GM12878 (cell line): ENCODE data around the gene FARS2. TPM values are rescaled to one million over a fixed set of nuclear protein-coding genes. Genes with fewer than 3 reads are reported as not detected.

Source experiments
- BCL11A ChIP-seq: IDR thresholded peaks from 2 replicates; pipeline ENCODE4 v1.6.1; 2011; ENCODE audit warnings: low read depth, low read length
- ETV6 ChIP-seq, 2 experiments: fragments of 450-650 bp in 1 of 2; IDR thresholded peaks in 1 of 2; conservative IDR thresholded peaks in 1 of 2; 2 replicates each; pipeline ENCODE4 v1.6.1; 2014; ENCODE audit warnings: antibody characterized with exemption in 1 of 2, borderline replicate concordance in 1 of 2, low read depth in 1 of 2, mild to moderate bottlenecking in 1 of 2, moderate library complexity in 1 of 2
- HDAC2 ChIP-seq: fragments of 200-600 bp; sonication (generic); IDR thresholded peaks from 2 replicates; pipeline ENCODE4 v1.6.1; 2017
- HDGF ChIP-seq: fragments of 450-650 bp; IDR thresholded peaks from 2 replicates; pipeline ENCODE4 v1.6.1; 2016; ENCODE audit warnings: antibody characterized with exemption
- NR2F1 ChIP-seq: fragments of 450-650 bp; conservative IDR thresholded peaks from 2 replicates; pipeline ENCODE4 v1.6.1; 2017; ENCODE audit warnings: mild to moderate bottlenecking
- POU2F2 ChIP-seq: IDR thresholded peaks from 3 replicates; pipeline ENCODE4 v1.6.1; 2011; ENCODE audit warnings: low read depth, mild to moderate bottlenecking, low read length, borderline replicate concordance
- RB1 ChIP-seq: fragments of 450-650 bp; formaldehyde crosslinking; IDR thresholded peaks from 2 replicates; pipeline ENCODE4 v1.6.1; 2017; ENCODE audit warnings: mild to moderate bottlenecking, borderline replicate concordance
- SMAD1 ChIP-seq: fragments of 450-650 bp; IDR thresholded peaks from 2 replicates; pipeline ENCODE4 v1.6.1; 2018; ENCODE audit warnings: mild to moderate bottlenecking, low read depth; ENCODE audit not compliant: partially characterized antibody
- SRF ChIP-seq, 2 experiments: IDR thresholded peaks; 2 replicates each; pipeline ENCODE4 v1.6.1; 2011; ENCODE audit warnings: low read depth in 2 of 2, low read length in 2 of 2, mild to moderate bottlenecking in 1 of 2, moderate library complexity in 1 of 2
- USF2 ChIP-seq: IDR thresholded peaks from 2 replicates; pipeline ENCODE4 v1.6.1; 2011; ENCODE audit warnings: low read depth, low read length, improper control_type of control experiment, borderline replicate concordance
- YBX1 ChIP-seq: fragments of 450-650 bp; IDR thresholded peaks from 2 replicates; pipeline ENCODE4 v1.6.1; 2016; ENCODE audit warnings: antibody characterized with exemption
- ZNF207 ChIP-seq: fragments of 450-650 bp; IDR thresholded peaks from 2 replicates; pipeline ENCODE4 v1.6.1; 2014; ENCODE audit warnings: antibody characterized with exemption, mild to moderate bottlenecking, borderline replicate concordance
- ZNF217 ChIP-seq: fragments of 450-650 bp; IDR thresholded peaks from 2 replicates; pipeline ENCODE4 v1.6.1; 2017; ENCODE audit warnings: antibody characterized with exemption, mild to moderate bottlenecking
- polyA plus RNA-seq, 11 experiments: library from polyadenylated mRNA; depleted of rRNA in 4 of 11; unstranded in 6 of 11; stranded (reverse) in 5 of 11; fragments of >200 nt; fragmentation: Nextera tagmentation in 4 of 11; fragmentation: Illumina TruSeq in 1 of 11; extraction: Ambion mirVana in 4 of 11; extraction: Trizol in 1 of 11; gene quantifications; 1 replicate in 1 of 11; 2 replicates in 10 of 11; pipeline versions ENCODE4 v1.2.1 to v1.2.3, GENCODE V29; 2011 to 2016; ENCODE audit warnings: inconsistent platforms in 2 of 11, missing spikeins in 2 of 11, low read depth in 1 of 11
- total RNA-seq, 4 experiments: library from RNA; depleted of rRNA in 3 of 4; stranded (reverse); fragments of >200 nt in 3 of 4; fragmentation: Illumina TruSeq in 1 of 4; extraction: Trizol in 1 of 4; gene quantifications; 2 replicates each; pipeline versions ENCODE4 v1.2.1 to v1.2.3, GENCODE V29; 2013 to 2021
- TF ChIP-seq, protein P1 (sequence below): fragments of 450-650 bp; formaldehyde crosslinking; IDR thresholded peaks from 2 replicates; pipeline ENCODE4 v1.4.0; 2022; ENCODE audit warnings: mild to moderate bottlenecking, moderate library complexity
- TF ChIP-seq, protein P2 (sequence below): fragments of 450-650 bp; IDR thresholded peaks from 2 replicates; pipeline ENCODE4 v1.6.1; 2017; ENCODE audit warnings: mild to moderate bottlenecking, low read depth, inconsistent platforms; ENCODE audit not compliant: poor library complexity, severe bottlenecking
- TF ChIP-seq, protein P3 (sequence below): fragments of 450-650 bp; IDR thresholded peaks from 2 replicates; pipeline ENCODE4 v1.6.1; 2017; ENCODE audit warnings: borderline replicate concordance
- TF ChIP-seq, protein P4 (sequence below): fragments of 450-650 bp; IDR thresholded peaks from 2 replicates; pipeline ENCODE4 v1.6.1; 2017; ENCODE audit warnings: low read depth, mild to moderate bottlenecking, moderate library complexity
- TF ChIP-seq, protein P5 (sequence below): fragments of 450-650 bp; IDR thresholded peaks from 2 replicates; pipeline ENCODE4 v1.6.1; 2018; ENCODE audit warnings: borderline replicate concordance, mild to moderate bottlenecking; ENCODE audit not compliant: partially characterized antibody

Gene FARS2
- total and polyA plus RNA-seq, 10 of the 15 experiments (the other 5 are each of a cell fraction or from before 2014, with no cell fraction given): 16.8 to 46.7 (median 25.6) TPM

DNA sequence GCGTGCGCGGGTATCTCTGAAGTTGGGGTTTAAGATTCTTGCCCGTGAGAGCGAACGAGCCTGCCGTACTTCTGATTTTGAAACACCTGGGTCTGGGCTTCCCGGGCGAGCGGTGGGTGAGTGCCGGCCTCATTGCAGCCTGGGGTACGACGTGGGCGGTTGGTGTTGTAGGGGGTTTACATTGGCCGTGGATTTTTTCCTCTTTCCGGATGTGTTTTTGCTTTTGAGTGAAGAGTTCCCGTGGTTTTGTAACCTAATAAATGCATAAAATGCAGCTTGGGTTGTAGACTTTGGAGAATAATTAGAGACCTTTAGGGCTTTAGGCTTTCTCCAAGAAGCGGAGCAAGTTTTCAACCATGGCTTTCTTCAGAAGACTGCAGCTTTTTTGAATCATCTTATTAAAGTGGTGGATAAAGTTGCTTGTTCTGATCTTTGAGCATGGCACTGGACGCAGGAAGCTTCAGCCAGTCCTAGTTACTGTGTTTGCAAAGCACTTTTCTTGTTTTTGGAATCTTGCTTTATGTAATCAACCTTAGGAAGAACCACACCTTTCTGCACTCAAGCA, 314 bp downstream of the FARS2 start (continued):
- TF ChIP-seq SRF (IDR thresholded peaks at IDR 0.05; ENCODE audit: low read depth in 2 of 2, low read length in 2 of 2): no peak
- TF ChIP-seq, protein P1, sequence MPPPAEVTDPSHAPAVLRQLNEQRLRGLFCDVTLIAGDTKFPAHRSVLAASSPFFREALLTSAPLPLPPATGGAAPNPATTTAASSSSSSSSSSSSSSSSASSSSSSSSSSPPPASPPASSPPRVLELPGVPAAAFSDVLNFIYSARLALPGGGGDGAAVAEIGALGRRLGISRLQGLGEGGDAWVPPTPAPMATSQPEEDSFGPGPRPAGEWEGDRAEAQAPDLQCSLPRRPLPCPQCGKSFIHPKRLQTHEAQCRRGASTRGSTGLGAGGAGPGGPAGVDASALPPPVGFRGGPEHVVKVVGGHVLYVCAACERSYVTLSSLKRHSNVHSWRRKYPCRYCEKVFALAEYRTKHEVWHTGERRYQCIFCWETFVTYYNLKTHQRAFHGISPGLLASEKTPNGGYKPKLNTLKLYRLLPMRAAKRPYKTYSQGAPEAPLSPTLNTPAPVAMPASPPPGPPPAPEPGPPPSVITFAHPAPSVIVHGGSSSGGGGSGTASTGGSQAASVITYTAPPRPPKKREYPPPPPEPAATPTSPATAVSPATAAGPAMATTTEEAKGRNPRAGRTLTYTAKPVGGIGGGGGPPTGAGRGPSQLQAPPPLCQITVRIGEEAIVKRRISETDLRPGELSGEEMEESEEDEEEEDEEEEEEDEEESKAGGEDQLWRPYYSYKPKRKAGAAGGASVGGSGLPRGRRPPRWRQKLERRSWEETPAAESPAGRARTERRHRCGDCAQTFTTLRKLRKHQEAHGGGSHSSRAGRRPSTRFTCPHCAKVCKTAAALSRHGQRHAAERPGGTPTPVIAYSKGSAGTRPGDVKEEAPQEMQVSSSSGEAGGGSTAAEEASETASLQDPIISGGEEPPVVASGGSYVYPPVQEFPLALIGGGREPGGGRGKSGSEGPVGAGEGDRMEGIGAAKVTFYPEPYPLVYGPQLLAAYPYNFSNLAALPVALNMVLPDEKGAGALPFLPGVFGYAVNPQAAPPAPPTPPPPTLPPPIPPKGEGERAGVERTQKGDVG (CRISPR knock-in tag): no peak
- TF ChIP-seq USF2: no peak
- TF ChIP-seq, protein P2, sequence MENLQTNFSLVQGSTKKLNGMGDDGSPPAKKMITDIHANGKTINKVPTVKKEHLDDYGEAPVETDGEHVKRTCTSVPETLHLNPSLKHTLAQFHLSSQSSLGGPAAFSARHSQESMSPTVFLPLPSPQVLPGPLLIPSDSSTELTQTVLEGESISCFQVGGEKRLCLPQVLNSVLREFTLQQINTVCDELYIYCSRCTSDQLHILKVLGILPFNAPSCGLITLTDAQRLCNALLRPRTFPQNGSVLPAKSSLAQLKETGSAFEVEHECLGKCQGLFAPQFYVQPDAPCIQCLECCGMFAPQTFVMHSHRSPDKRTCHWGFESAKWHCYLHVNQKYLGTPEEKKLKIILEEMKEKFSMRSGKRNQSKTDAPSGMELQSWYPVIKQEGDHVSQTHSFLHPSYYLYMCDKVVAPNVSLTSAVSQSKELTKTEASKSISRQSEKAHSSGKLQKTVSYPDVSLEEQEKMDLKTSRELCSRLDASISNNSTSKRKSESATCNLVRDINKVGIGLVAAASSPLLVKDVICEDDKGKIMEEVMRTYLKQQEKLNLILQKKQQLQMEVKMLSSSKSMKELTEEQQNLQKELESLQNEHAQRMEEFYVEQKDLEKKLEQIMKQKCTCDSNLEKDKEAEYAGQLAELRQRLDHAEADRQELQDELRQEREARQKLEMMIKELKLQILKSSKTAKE: peak; percentile 16
- TF ChIP-seq NR2F1: no peak
- TF ChIP-seq SMAD1: no peak
- TF ChIP-seq POU2F2: no peak; the same call in 2 of the 3 replicates
- TF ChIP-seq BCL11A: no peak
- TF ChIP-seq ZNF217: no peak
- TF ChIP-seq ZNF207: no peak; the same call in 1 of the 2 replicates
- TF ChIP-seq HDGF: no peak
- no peak for TF ChIP-seq RB1
- TF ChIP-seq, protein P3, sequence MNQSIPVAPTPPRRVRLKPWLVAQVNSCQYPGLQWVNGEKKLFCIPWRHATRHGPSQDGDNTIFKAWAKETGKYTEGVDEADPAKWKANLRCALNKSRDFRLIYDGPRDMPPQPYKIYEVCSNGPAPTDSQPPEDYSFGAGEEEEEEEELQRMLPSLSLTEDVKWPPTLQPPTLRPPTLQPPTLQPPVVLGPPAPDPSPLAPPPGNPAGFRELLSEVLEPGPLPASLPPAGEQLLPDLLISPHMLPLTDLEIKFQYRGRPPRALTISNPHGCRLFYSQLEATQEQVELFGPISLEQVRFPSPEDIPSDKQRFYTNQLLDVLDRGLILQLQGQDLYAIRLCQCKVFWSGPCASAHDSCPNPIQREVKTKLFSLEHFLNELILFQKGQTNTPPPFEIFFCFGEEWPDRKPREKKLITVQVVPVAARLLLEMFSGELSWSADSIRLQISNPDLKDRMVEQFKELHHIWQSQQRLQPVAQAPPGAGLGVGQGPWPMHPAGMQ: no peak
- no peak for TF ChIP-seq YBX1
- TF ChIP-seq, protein P4, sequence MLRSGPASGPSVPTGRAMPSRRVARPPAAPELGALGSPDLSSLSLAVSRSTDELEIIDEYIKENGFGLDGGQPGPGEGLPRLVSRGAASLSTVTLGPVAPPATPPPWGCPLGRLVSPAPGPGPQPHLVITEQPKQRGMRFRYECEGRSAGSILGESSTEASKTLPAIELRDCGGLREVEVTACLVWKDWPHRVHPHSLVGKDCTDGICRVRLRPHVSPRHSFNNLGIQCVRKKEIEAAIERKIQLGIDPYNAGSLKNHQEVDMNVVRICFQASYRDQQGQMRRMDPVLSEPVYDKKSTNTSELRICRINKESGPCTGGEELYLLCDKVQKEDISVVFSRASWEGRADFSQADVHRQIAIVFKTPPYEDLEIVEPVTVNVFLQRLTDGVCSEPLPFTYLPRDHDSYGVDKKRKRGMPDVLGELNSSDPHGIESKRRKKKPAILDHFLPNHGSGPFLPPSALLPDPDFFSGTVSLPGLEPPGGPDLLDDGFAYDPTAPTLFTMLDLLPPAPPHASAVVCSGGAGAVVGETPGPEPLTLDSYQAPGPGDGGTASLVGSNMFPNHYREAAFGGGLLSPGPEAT: peak; percentile 98
- peak; percentile 86; the same call in 1 of the 2 replicates for TF ChIP-seq HDAC2
- no peak for TF ChIP-seq ETV6 (conservative IDR thresholded peaks at IDR 0.05 in 1 of 2, IDR thresholded peaks at IDR 0.05 in 1 of 2; ENCODE audit: borderline replicate concordance in 1 of 2, low read depth in 1 of 2)
- TF ChIP-seq, protein P5, sequence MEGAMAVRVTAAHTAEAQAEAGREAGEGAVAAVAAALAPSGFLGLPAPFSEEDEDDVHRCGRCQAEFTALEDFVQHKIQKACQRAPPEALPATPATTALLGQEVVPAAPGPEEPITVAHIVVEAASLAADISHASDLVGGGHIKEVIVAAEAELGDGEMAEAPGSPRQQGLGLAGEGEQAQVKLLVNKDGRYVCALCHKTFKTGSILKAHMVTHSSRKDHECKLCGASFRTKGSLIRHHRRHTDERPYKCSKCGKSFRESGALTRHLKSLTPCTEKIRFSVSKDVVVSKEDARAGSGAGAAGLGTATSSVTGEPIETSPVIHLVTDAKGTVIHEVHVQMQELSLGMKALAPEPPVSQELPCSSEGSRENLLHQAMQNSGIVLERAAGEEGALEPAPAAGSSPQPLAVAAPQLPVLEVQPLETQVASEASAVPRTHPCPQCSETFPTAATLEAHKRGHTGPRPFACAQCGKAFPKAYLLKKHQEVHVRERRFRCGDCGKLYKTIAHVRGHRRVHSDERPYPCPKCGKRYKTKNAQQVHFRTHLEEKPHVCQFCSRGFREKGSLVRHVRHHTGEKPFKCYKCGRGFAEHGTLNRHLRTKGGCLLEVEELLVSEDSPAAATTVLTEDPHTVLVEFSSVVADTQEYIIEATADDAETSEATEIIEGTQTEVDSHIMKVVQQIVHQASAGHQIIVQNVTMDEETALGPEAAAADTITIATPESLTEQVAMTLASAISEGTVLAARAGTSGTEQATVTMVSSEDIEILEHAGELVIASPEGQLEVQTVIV: no peak
